ENCODE measurements around the gene HNRNPLL. TPM values are rescaled to one million over a fixed set of nuclear protein-coding genes. Genes with fewer than 3 reads are reported as not detected.

The HNRNPLL gene
- total RNA-seq, 3 donors from 2014 or later, result 48.3 to 75.1 (median 57.0) TPM

DNA sequence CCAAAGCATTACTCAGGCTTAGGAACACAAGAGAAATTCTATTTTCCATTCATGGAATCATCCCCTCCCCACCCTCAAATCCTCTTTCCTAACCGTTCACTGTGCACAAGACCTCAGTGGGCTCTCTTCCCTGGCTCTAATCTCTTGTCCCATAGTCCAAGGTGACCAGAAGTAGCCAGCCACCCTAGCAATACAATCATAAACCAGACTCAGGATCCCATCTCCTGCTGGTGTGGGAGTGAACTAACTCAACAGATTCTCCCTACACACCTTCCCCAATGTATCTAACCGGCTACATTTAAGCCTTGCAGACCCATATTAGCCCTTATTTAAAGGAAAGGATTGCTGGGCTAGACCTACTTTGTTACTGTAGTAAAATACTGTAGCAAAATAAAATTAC, 45.5 kb downstream of the HNRNPLL start:
- intact Hi-C loops (cut with DNase I; ENCODE audit: low total_unique reads), result no loop called here
- Histone ChIP-seq H3K4me1 (no peaks in the 10 kb centered on the region), H3K27ac (no peak overlapping the region), H3K4me3 (no peak overlapping the region), H3K27me3 (no peaks in the 10 kb centered on the region), H3K36me3 (no peaks in the 10 kb centered on the region), H3K9me3 (no peaks in the 10 kb centered on the region)
- TF ChIP-seq POLR2A (IDR thresholded peaks at IDR 0.05) (no peak), CTCF (IDR thresholded peaks at IDR 0.05) (no peak), POLR2AphosphoS5 (IDR thresholded peaks at IDR 0.05) (no peak)
- no peak for DNase-seq (ENCODE audit: low spot score in 2 of 2)

DNA sequence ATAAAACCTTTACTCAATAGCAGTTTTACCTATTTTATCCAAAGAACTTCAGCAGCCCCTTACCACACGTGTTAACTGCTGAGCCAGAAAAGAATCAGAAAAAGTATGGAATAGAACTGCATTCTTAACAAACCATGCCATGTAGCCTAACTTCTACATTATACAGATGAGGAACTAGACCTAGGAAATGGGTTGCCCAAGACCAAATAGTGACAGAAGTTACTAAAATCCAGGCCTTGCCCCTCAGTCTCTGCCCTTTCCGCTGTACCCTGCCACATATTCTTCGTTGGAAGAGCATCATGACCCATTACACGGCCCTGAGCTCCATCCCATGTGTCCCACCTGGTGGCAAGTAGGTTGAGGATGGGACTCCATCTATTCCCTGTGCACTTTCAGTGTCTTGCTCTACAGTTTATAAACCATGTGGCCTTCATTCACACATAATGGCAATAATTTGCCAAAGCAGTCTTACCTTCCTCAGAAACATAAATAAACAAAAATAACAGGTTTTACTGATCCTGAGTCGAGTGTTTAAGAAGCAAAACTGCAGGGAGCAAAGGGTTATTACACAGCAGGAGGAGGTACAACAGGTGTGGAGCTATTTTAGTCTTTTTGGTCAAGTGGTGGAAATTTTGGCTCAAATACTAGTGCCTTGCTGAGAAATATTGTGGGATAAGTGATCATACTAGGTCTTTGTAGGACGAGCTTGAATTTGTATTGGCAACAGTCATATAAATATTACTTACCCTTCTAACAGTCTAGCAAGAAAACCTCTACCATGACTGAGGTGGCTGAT, 46.5 kb downstream of the HNRNPLL start:
- no peak overlapping the region for H3K4me3 ChIP-seq
- no peak for DNase-seq (ENCODE audit: low spot score in 2 of 2)
- TF ChIP-seq POLR2AphosphoS5 (IDR thresholded peaks at IDR 0.05) (no peak), POLR2A (IDR thresholded peaks at IDR 0.05) (no peak), CTCF (IDR thresholded peaks at IDR 0.05) (no peak)
- no peaks in the 10 kb centered on the region for H3K4me1 ChIP-seq
- intact Hi-C loops (cut with DNase I; ENCODE audit: low total_unique reads), result no loop called here
- peaks cover 0 to 4% of the 10 kb centered on the region in 2 donors for H3K9me3 ChIP-seq
- no peaks in the 10 kb centered on the region for H3K27me3 ChIP-seq
- no peaks in the 10 kb centered on the region for H3K36me3 ChIP-seq
- no peak overlapping the region for H3K27ac ChIP-seq

GRCh38 chr2:38554973-38555595, 47.6 kb downstream of the HNRNPLL start:
- no peak overlapping the region for H3K27ac ChIP-seq
- H3K9me3 ChIP-seq, result peaks cover 0 to 4% of the 10 kb centered on the region in 2 donors
- H3K36me3 ChIP-seq, result no peaks in the 10 kb centered on the region
- no peaks in the 10 kb centered on the region for H3K27me3 ChIP-seq
- H3K4me1 ChIP-seq, result no peaks in the 10 kb centered on the region
- TF ChIP-seq CTCF (IDR thresholded peaks at IDR 0.05), result no peak
- no peak for TF ChIP-seq POLR2AphosphoS5 (IDR thresholded peaks at IDR 0.05)
- TF ChIP-seq POLR2A (IDR thresholded peaks at IDR 0.05), result no peak
- intact Hi-C loops (cut with DNase I; ENCODE audit: low total_unique reads), result no loop called here
- H3K4me3 ChIP-seq, result no peak overlapping the region
- no peak for DNase-seq (ENCODE audit: low spot score in 2 of 2)

GRCh38 chr2:38553554-38553953, 49.2 kb downstream of the HNRNPLL start:
- no peaks in the 10 kb centered on the region for H3K27me3 ChIP-seq
- no peak for TF ChIP-seq POLR2A (IDR thresholded peaks at IDR 0.05)
- TF ChIP-seq POLR2AphosphoS5 (IDR thresholded peaks at IDR 0.05), result no peak
- TF ChIP-seq CTCF (IDR thresholded peaks at IDR 0.05), result no peak
- no peak overlapping the region for H3K4me3 ChIP-seq
- no peaks in the 10 kb centered on the region for H3K4me1 ChIP-seq
- intact Hi-C loops (cut with DNase I; ENCODE audit: low total_unique reads), result no loop called here
- H3K27ac ChIP-seq, result no peak overlapping the region
- peaks cover 0 to 4% of the 10 kb centered on the region in 2 donors for H3K9me3 ChIP-seq
- no peak for DNase-seq (ENCODE audit: low spot score in 2 of 2)
- no peaks in the 10 kb centered on the region for H3K36me3 ChIP-seq

- TF ChIP-seq POLR2A (IDR thresholded peaks at IDR 0.05), result no peak
- TF ChIP-seq POLR2AphosphoS5 (IDR thresholded peaks at IDR 0.05), result no peak
- no peak for TF ChIP-seq CTCF (IDR thresholded peaks at IDR 0.05)
- no peak for DNase-seq (ENCODE audit: low spot score in 2 of 2)
- Histone ChIP-seq H3K36me3 (no peaks in the 10 kb centered on the region), H3K4me1 (no peaks in the 10 kb centered on the region), H3K27ac (no peak overlapping the region), H3K9me3 (peaks cover 0 to 4% of the 10 kb centered on the region in 2 donors), H3K4me3 (no peak overlapping the region), H3K27me3 (no peaks in the 10 kb centered on the region)
- intact Hi-C loops (cut with DNase I; ENCODE audit: low total_unique reads), result no loop called here
Measured at GRCh38 chr2:38552259-38552658, 50.5 kb downstream of the HNRNPLL start.
